ENCODE data around the gene TUBA3E.
"Not testable (repeated sequence)": the region's sequence is repeated elsewhere in the genome, so short reads cannot be mapped to it uniquely, and the experiment has no call there.

DNA sequence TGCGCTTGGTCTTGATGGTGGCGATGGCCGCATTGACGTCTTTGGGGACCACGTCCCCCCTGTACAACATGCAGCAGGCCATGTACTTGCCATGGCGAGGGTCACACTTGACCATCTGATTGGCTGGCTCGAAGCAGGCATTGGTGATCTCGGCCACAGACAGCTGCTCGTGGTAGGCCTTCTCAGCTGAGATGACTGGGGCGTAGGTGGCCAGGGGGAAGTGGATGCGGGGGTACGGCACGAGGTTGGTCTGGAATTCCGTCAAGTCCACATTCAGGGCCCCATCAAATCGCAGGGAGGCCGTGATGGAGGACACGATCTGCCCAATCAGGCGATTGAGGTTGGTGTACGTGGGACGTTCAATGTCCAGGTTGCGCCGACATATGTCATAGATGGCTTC lies 4.4 kb downstream of the TUBA3E start:
- TF ChIP-seq EP300, POLR2AphosphoS5, POLR2A (IDR thresholded peaks at IDR 0.05): not testable (repeated sequence)
